ENCODE results near the gene ARHGAP8.

- TF ChIP-seq CTCF (IDR thresholded peaks at IDR 0.05), result no peak
- no peak for TF ChIP-seq TP53 (CRISPR knock-in tag; IDR thresholded peaks at IDR 0.05)
- TF ChIP-seq POLR2A (IDR thresholded peaks at IDR 0.05; ENCODE audit: low read length), result no peak
- no peak for TF ChIP-seq PBX3 (IDR thresholded peaks at IDR 0.05)
- no peak for TF ChIP-seq MAZ (IDR thresholded peaks at IDR 0.05; ENCODE audit: borderline replicate concordance, low read depth, low read length)
- TF ChIP-seq RCOR1 (IDR thresholded peaks at IDR 0.05; ENCODE audit: low read depth, low read length), result no peak
- no peak for TF ChIP-seq EP300 (IDR thresholded peaks at IDR 0.05)
- TF ChIP-seq NFE2L2 (conservative IDR thresholded peaks at IDR 0.05; ENCODE audit: low read length), result no peak
- TF ChIP-seq KDM1A (IDR thresholded peaks at IDR 0.05; ENCODE audit: low read depth), result no peak
- no peak for TF ChIP-seq REST (IDR thresholded peaks at IDR 0.05)
- no peak for TF ChIP-seq HDAC2 (IDR thresholded peaks at IDR 0.05)
Measured at GRCh38 chr22:44894321-44894720, 141.9 kb downstream of the ARHGAP8 start.

Measured in A549 (cell line).